Cardiac muscle cell (in vitro differentiated cells and primary cell): ENCODE measurements around the gene AHSG. TPM values are rescaled to one million over a fixed set of nuclear protein-coding genes. Genes with fewer than 3 reads are reported as not detected.

Experiments used
- DNase-seq, 2 donors: peaks; one replicate each; pipeline versions ENCODE4 v3.0.0 to v3.0.0-alpha.2; 2010 to 2017; ENCODE audit warnings: low read depth in 1 of 2, low spot score in 1 of 2
- H3K27ac ChIP-seq: fragments of 200-600 bp; sonication (generic); 2 replicates; pipeline ENCODE4 v1.5.1; 2016
- H3K27me3 ChIP-seq: fragments of 200-600 bp; sonication (generic); 2 replicates; pipeline ENCODE4 v1.6.0; 2016; ENCODE audit warnings: control low read depth
- H3K36me3 ChIP-seq: fragments of 200-600 bp; sonication (generic); 2 replicates; pipeline ENCODE4 v1.5.1; 2016; ENCODE audit warnings: control low read depth
- H3K4me1 ChIP-seq: fragments of 200-600 bp; sonication (generic); 2 replicates; pipeline ENCODE4 v1.8.1; 2017; ENCODE audit warnings: low read depth, mild to moderate bottlenecking, mixed run types
- H3K4me3 ChIP-seq: fragments of 200-600 bp; sonication (generic); 2 replicates; pipeline ENCODE4 v1.5.1; 2016; ENCODE audit warnings: mild to moderate bottlenecking
- H3K9me3 ChIP-seq: fragments of 200-600 bp; sonication (generic); 2 replicates; pipeline ENCODE4 v1.5.1; 2017; ENCODE audit warnings: low read depth, mild to moderate bottlenecking, control low read depth
- CTCF ChIP-seq: IDR thresholded peaks from 2 replicates; pipeline ENCODE4 v1.5.1; 2012; ENCODE audit warnings: low read depth, mild to moderate bottlenecking, low read length
- polyA plus RNA-seq: library from polyadenylated mRNA; unstranded; fragments of >200 nt; fragmentation: Nextera tagmentation; extraction: Ambion mirVana; gene quantifications from 2 replicates; pipeline ENCODE4 v1.2.1, GENCODE V29; 2016
- total RNA-seq: library from RNA; depleted of rRNA; stranded (reverse); fragments of >200 nt; gene quantifications from 2 replicates; pipeline ENCODE4 v1.2.3, GENCODE V29; 2016

Gene AHSG
- total and polyA plus RNA-seq, 2 experiments from 2014 or later = 0.59 TPM; not detected in 1

- no peak for TF ChIP-seq CTCF
- no peak overlapping the region for H3K4me3 ChIP-seq
- H3K27me3 ChIP-seq = no peaks in the 10 kb centered on the region
- no peak for DNase-seq
- no peaks in the 10 kb centered on the region for H3K36me3 ChIP-seq
- no peaks in the 10 kb centered on the region for H3K4me1 ChIP-seq
- H3K27ac ChIP-seq = no peak overlapping the region
- no peaks in the 10 kb centered on the region for H3K9me3 ChIP-seq
Measured at GRCh38 chr3:186669378-186670084, 56.7 kb downstream of the AHSG start.

GRCh38 chr3:186670155-186670554 lies 57.3 kb downstream of the AHSG start:
- no peaks in the 10 kb centered on the region for H3K9me3 ChIP-seq
- no peak for DNase-seq
- H3K27ac ChIP-seq = no peak overlapping the region
- no peak overlapping the region for H3K4me3 ChIP-seq
- no peak for TF ChIP-seq CTCF
- H3K4me1 ChIP-seq = no peaks in the 10 kb centered on the region
- no peaks in the 10 kb centered on the region for H3K27me3 ChIP-seq
- no peaks in the 10 kb centered on the region for H3K36me3 ChIP-seq

Other genes with a start within 250 kb of the AHSG start
- 0.69 and 1.3 TPM in 2 replicates for gene CRYGS, start 68.7 kb upstream of the AHSG start, total RNA-seq
- gene CRYGS, start 68.7 kb upstream of the AHSG start, polyA plus RNA-seq = 0.12 and 1.1 TPM in 2 replicates
- 10.9 and 13.4 TPM in 2 replicates for gene TBCCD1, start 45.7 kb upstream of the AHSG start, total RNA-seq
- gene TBCCD1, start 45.7 kb upstream of the AHSG start, polyA plus RNA-seq = 16.4 and 22.2 TPM in 2 replicates
- gene DNAJB11, start 42.3 kb upstream of the AHSG start, total RNA-seq = 47.4 and 114 TPM in 2 replicates
- gene DNAJB11, start 42.3 kb upstream of the AHSG start, polyA plus RNA-seq = 56.6 and 144 TPM in 2 replicates
- not detected in 2 replicates for gene FETUB, start 27.3 kb downstream of the AHSG start, total RNA-seq
- gene FETUB, start 27.3 kb downstream of the AHSG start, polyA plus RNA-seq = not detected in 2 replicates
- not detected in 2 replicates for gene HRG, start 53.0 kb downstream of the AHSG start, total RNA-seq
- gene HRG, start 53.0 kb downstream of the AHSG start, polyA plus RNA-seq = not detected in 2 replicates
- not detected in 2 replicates for gene KNG1, start 104.3 kb downstream of the AHSG start, total RNA-seq
- gene KNG1, start 104.3 kb downstream of the AHSG start, polyA plus RNA-seq = not detected in 2 replicates
- 621 and 911 TPM in 2 replicates for gene EIF4A2, start 170.5 kb downstream of the AHSG start, total RNA-seq
- 359 and 471 TPM in 2 replicates for gene EIF4A2, start 170.5 kb downstream of the AHSG start, polyA plus RNA-seq
- gene RFC4, start 193.4 kb downstream of the AHSG start, total RNA-seq = 23.0 and 37.5 TPM in 2 replicates
- 34.0 and 47.4 TPM in 2 replicates for gene RFC4, start 193.4 kb downstream of the AHSG start, polyA plus RNA-seq
- gene ADIPOQ, start 229.7 kb downstream of the AHSG start, total RNA-seq = not detected in 2 replicates
- gene ADIPOQ, start 229.7 kb downstream of the AHSG start, polyA plus RNA-seq = not detected in 2 replicates